K562 (cell line): ENCODE measurements around the gene IQCN. TPM values are rescaled to one million over a fixed set of nuclear protein-coding genes. Genes with fewer than 3 reads are reported as not detected.

Experiments used
- DIDO1 ChIP-seq: fragments of 450-650 bp; IDR thresholded peaks from 2 replicates; pipeline ENCODE4 v1.6.1; 2016; ENCODE audit warnings: low read depth, missing biosample characterization, missing genetic modification characterization
- GABPA ChIP-seq: fragments of 200-800 bp; sonication (Bioruptor generic); conservative IDR thresholded peaks from 2 replicates; pipeline ENCODE4 v1.6.1; 2016; ENCODE audit warnings: low read depth, missing genetic modification characterization, missing compliant biosample characterization
- NFIX ChIP-seq: fragments of 250-450 bp; sonication (Bioruptor Pico); IDR thresholded peaks from 2 replicates; pipeline ENCODE4 v1.4.0; 2020; ENCODE audit warnings: low read depth, mild to moderate bottlenecking, moderate library complexity
- RUNX1 ChIP-seq: sonication (generic); IDR thresholded peaks from 2 replicates; pipeline ENCODE4 v1.6.1; 2016; ENCODE audit warnings: antibody characterized with exemption, low read depth
- SMARCC2 ChIP-seq: fragments of 450-650 bp; IDR thresholded peaks from 2 replicates; pipeline ENCODE4 v1.6.1; 2017; ENCODE audit warnings: antibody characterized with exemption, moderate library complexity, mild to moderate bottlenecking, low read depth
- SP1 ChIP-seq: sonication (generic); formaldehyde crosslinking; IDR thresholded peaks from 2 replicates; pipeline ENCODE4 v1.8.1; 2022; ENCODE audit warnings: mild to moderate bottlenecking, missing genetic modification reagents
- TAF1 ChIP-seq: IDR thresholded peaks from 2 replicates; pipeline ENCODE4 v1.6.1; 2011; ENCODE audit warnings: mild to moderate bottlenecking, low read length, moderate library complexity; ENCODE audit not compliant: insufficient read depth, control insufficient read depth, severe bottlenecking; ENCODE audit errors: extremely low read depth
- ZFP1 ChIP-seq: fragments of 450-650 bp; formaldehyde crosslinking; IDR thresholded peaks from 2 replicates; pipeline ENCODE4 v1.4.0; 2020; ENCODE audit warnings: mild to moderate bottlenecking, mixed read lengths
- ZNF274 ChIP-seq: IDR thresholded peaks from 2 replicates; pipeline ENCODE4 v1.6.1; 2011; ENCODE audit warnings: low read depth, mild to moderate bottlenecking, low read length, moderate library complexity, borderline replicate concordance
- polyA plus RNA-seq, 8 experiments: library from polyadenylated mRNA; depleted of rRNA in 4 of 8; stranded (reverse) in 5 of 8; unstranded in 3 of 8; fragments of >200 nt; fragmentation: Nextera tagmentation in 2 of 8; fragmentation: Illumina TruSeq in 1 of 8; extraction: Ambion mirVana in 2 of 8; extraction: Trizol in 1 of 8; gene quantifications; 2 replicates each; pipeline versions ENCODE4 v1.2.1 to v1.2.3, GENCODE V29; 2011 to 2014; ENCODE audit warnings: inconsistent platforms in 1 of 8, missing spikeins in 1 of 8
- total RNA-seq, 7 experiments: library from RNA; depleted of rRNA in 6 of 7; stranded (reverse); fragments of >200 nt in 6 of 7; fragmentation: Illumina TruSeq in 2 of 7; extraction: Trizol in 2 of 7; gene quantifications; 2 replicates each; pipeline versions ENCODE4 v1.2.1 to v1.2.3, GENCODE V29; 2011 to 2021; ENCODE audit warnings: low replicate concordance in 1 of 7
- TF ChIP-seq, protein P1 (sequence below), 2 experiments: fragments of 450-650 bp in 1 of 2; sonication (generic) in 1 of 2; formaldehyde crosslinking in 1 of 2; IDR thresholded peaks; 2 replicates each; pipeline versions ENCODE4 v1.7.1 to v1.9.0; 2016 to 2022; ENCODE audit warnings: inconsistent platforms in 1 of 2, mild to moderate bottlenecking in 1 of 2, missing genetic modification reagents in 1 of 2
- TF ChIP-seq, protein P2 (sequence below): fragments of 250-450 bp; sonication (Bioruptor Pico); IDR thresholded peaks from 2 replicates; pipeline ENCODE4 v1.8.0; 2022; ENCODE audit warnings: inconsistent platforms, mild to moderate bottlenecking, moderate library complexity, borderline replicate concordance
- TF ChIP-seq, protein P3 (sequence below), 3 experiments: fragments of 200-800 bp in 1 of 3; fragments of 250-450 bp in 1 of 3; fragments of 450-650 bp in 1 of 3; sonication (Bioruptor Pico) in 1 of 3; sonication (Bioruptor generic) in 1 of 3; formaldehyde crosslinking in 1 of 3; IDR thresholded peaks; 2 replicates each; pipeline versions ENCODE4 v1.6.1 to v1.8.0; 2016 to 2022; ENCODE audit warnings: mild to moderate bottlenecking in 2 of 3, missing genetic modification characterization in 2 of 3, missing compliant biosample characterization in 1 of 3, moderate library complexity in 1 of 3

IQCN gene
- total and polyA plus RNA-seq, 9 of the 15 experiments (the other 6 are each of a cell fraction or from before 2014, with no cell fraction given) = 0.01 to 0.07 (median 0.04) TPM; not detected in 3

DNA sequence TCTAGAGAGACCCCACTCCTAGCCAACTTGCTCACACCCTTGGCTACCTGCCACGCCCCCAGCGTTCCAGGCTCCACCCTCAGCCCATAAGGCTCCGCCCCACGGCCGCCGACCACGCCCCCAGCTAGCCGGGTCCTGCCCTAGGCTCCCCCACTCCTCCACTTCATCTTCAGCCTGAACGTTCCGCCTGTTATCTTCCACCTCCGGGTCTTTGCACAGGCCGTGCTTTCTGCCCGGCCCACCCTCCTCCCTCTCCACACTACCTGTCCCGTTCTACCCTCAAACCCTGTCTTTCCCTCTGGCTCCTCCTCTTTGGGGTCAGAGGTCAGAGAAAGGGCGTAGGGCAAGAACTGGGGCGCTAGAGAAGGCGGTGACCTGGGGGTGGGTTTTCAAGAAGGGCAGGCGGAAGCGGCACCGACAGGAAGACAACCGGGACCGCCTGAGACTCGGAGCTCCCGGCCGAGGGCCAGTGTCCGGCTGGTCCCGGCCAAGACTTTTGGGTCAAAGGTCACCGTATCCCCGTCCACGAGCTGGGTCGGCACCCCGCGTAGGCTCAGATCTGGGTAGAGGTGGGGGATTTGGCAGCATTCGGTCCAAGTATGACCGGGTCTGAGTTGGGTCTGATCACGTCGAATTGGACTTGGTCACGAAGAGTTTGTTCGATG, 50.3 kb downstream of the IQCN start (continued):
- TF ChIP-seq, protein P1, sequence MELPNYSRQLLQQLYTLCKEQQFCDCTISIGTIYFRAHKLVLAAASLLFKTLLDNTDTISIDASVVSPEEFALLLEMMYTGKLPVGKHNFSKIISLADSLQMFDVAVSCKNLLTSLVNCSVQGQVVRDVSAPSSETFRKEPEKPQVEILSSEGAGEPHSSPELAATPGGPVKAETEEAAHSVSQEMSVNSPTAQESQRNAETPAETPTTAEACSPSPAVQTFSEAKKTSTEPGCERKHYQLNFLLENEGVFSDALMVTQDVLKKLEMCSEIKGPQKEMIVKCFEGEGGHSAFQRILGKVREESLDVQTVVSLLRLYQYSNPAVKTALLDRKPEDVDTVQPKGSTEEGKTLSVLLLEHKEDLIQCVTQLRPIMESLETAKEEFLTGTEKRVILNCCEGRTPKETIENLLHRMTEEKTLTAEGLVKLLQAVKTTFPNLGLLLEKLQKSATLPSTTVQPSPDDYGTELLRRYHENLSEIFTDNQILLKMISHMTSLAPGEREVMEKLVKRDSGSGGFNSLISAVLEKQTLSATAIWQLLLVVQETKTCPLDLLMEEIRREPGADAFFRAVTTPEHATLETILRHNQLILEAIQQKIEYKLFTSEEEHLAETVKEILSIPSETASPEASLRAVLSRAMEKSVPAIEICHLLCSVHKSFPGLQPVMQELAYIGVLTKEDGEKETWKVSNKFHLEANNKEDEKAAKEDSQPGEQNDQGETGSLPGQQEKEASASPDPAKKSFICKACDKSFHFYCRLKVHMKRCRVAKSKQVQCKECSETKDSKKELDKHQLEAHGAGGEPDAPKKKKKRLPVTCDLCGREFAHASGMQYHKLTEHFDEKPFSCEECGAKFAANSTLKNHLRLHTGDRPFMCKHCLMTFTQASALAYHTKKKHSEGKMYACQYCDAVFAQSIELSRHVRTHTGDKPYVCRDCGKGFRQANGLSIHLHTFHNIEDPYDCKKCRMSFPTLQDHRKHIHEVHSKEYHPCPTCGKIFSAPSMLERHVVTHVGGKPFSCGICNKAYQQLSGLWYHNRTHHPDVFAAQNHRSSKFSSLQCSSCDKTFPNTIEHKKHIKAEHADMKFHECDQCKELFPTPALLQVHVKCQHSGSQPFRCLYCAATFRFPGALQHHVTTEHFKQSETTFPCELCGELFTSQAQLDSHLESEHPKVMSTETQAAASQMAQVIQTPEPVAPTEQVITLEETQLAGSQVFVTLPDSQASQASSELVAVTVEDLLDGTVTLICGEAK (IDR thresholded peaks at IDR 0.05) = peak; percentile 94
- TF ChIP-seq, protein P1 (CRISPR knock-in tag; IDR thresholded peaks at IDR 0.05) = no peak
- TF ChIP-seq GABPA (tag) (peak; percentile 86), SMARCC2 (no peak), SP1 (peak; percentile 98), TAF1 (peak; percentile 55), RUNX1 (no peak), ZFP1 (CRISPR knock-in tag) (no peak; the same call in 1 of the 2 replicates), ZNF274 (no peak), DIDO1 (peak; percentile 83), NFIX (no peak)
- TF ChIP-seq, protein P2, sequence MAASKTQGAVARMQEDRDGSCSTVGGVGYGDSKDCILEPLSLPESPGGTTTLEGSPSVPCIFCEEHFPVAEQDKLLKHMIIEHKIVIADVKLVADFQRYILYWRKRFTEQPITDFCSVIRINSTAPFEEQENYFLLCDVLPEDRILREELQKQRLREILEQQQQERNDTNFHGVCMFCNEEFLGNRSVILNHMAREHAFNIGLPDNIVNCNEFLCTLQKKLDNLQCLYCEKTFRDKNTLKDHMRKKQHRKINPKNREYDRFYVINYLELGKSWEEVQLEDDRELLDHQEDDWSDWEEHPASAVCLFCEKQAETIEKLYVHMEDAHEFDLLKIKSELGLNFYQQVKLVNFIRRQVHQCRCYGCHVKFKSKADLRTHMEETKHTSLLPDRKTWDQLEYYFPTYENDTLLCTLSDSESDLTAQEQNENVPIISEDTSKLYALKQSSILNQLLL (CRISPR knock-in tag) = no peak
- TF ChIP-seq, protein P3, sequence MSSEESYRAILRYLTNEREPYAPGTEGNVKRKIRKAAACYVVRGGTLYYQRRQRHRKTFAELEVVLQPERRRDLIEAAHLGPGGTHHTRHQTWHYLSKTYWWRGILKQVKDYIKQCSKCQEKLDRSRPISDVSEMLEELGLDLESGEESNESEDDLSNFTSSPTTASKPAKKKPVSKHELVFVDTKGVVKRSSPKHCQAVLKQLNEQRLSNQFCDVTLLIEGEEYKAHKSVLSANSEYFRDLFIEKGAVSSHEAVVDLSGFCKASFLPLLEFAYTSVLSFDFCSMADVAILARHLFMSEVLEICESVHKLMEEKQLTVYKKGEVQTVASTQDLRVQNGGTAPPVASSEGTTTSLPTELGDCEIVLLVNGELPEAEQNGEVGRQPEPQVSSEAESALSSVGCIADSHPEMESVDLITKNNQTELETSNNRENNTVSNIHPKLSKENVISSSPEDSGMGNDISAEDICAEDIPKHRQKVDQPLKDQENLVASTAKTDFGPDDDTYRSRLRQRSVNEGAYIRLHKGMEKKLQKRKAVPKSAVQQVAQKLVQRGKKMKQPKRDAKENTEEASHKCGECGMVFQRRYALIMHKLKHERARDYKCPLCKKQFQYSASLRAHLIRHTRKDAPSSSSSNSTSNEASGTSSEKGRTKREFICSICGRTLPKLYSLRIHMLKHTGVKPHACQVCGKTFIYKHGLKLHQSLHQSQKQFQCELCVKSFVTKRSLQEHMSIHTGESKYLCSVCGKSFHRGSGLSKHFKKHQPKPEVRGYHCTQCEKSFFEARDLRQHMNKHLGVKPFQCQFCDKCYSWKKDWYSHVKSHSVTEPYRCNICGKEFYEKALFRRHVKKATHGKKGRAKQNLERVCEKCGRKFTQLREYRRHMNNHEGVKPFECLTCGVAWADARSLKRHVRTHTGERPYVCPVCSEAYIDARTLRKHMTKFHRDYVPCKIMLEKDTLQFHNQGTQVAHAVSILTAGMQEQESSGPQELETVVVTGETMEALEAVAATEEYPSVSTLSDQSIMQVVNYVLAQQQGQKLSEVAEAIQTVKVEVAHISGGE (CRISPR knock-in tag; IDR thresholded peaks at IDR 0.05) = peak in 2 of 3 experiments; percentile 86 to 98; a peak in 4 of 6 replicates
